Stimulated activated CD4-positive, alpha-beta T cell treated with anti-CD3 and anti-CD28 coated beads, TNF-alpha, amount 100 ng/mL, for 1 hour (primary cell): Measurements from ENCODE around the gene APAF1.

Source experiments
- DNase-seq, 3 donors: peaks; one replicate each; pipeline ENCODE4 v3.0.0-alpha.2; 2020; ENCODE audit warnings: low read depth in 3 of 3, low spot score in 1 of 3

APAF1 gene

DNA sequence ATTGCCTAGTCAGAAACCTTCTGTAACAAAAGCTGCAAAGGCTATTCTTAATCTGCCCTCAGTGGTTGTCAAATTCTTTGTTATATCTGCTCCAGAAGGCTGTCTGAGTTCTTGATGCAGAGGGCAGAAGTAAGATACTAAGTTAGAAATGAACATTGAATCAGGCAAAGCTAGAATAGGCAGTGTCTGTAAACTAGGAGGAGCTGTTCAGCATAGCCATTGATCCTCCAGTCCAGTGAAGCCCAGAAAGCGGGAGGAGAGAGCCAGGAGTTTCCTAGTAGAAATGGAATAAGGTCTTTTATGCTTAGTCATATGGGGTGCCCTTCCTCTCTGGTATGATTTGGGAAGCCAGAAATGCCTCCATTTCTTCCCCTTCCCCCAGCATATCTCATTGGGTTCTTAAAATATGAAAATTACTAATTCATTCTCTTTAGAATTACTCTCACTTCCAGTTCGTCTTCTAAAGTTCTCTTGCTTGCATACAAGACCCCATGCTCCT lies 76.2 kb downstream of the APAF1 start:
- no peak for DNase-seq

DNA sequence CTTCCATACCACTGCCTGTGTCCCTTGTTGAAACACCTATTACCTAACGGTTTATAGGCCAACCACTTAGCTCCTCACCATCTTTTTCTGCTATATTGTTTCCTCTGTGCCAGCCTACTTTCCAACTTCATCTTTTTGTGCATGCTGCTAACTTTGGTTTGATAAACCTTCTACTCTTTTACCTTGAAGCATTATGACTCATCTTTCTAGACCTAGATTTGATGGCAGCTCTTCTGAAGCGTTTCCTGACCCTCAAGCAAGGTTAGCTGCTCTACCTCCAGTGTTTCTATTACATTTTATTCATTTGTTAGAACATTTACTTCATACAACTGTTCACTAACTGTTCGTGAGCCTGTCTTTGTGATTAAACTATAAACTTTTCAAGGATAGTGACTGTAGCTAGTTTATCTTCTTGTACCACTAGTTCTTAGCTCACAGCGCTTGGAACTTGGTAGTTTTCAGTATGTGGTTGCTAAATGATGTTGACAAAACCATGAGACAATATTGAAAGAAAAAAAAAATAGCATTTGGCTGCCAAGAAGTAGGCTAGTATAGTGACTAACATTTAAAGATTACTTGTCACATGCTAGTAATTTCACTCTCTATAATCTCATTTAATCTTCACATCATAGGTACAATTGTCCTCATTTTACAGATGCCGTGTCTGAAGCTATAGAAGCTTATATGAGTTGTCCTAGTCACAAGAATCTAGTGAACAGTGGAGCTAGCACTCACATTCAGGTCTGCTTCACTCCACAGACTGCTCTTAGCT lies 79.5 kb downstream of the APAF1 start:
- DNase-seq, result no peak

DNA sequence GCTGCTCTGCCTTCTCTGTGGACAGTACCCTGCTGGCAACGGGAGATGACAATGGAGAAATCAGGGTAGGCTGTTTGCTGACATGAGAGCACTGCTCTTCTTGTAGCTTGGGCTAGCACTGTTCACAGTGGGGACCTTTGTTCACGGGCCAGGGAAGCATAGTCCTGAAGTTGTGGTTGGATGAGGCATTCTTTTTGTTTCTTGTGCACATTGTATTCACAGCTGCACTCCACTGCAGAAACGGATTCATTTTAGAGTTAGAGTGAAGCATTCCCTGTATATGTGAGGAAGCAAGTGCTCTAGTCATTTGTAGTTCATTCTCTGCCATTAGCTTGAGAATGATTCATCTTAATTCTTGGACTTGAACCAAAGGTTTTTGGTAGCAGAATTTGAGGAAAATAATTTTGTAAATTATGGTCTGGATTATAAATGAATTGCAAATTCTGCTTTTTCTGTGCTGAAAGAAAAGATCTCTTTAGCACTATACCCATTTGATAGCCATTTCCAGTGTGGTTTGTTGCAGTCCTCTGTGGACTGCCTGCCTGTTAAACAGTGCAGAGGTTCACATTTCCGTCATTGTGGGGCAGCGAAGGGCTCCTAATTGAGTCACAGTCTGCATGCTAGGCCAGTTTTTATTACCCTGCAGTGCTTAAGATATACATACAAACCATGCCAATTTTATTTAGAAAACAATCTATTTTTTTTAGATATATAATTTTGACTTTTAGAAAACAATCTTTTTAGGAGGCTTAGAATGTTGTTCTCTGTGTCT lies 80.6 kb downstream of the APAF1 start:
- no peak for DNase-seq

DNA sequence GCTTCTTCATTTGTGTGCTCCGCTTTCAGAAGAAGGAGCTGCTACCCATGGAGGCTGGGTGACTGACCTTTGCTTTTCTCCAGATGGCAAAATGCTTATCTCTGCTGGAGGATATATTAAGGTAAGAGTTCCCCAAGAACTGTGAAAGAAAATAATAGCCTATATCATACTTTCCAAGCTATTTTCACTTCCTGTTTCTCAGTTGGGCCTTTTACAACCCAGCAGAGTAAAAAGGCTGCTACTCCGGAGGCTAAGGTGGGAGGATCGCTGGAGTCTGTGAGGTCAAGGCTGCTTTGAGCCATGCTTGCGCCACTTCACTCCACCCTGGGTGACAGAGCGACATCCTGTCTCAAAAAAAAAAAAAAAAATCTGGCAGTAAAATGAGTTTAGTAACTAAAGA lies 82.1 kb downstream of the APAF1 start:
- DNase-seq, result no peak

DNA sequence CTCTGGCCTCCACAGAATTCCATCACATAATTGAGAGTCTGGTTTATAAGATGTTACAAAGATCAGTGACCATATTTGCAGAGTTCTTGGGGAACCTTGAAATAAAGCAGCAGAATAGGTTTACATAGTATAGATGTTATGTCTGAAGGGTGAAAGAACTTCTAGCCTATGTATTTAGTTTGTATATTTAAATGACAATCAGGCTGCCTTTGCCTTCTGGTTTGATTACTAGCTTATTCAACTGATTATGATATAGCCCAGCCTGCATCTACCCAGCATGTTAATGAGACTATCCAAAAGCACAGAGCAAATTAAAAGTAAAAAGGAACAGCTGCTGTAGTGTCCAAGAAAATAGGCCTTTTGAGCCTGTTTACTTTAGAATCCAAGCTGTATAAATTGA lies 85.3 kb downstream of the APAF1 start:
- DNase-seq, result no peak

DNA sequence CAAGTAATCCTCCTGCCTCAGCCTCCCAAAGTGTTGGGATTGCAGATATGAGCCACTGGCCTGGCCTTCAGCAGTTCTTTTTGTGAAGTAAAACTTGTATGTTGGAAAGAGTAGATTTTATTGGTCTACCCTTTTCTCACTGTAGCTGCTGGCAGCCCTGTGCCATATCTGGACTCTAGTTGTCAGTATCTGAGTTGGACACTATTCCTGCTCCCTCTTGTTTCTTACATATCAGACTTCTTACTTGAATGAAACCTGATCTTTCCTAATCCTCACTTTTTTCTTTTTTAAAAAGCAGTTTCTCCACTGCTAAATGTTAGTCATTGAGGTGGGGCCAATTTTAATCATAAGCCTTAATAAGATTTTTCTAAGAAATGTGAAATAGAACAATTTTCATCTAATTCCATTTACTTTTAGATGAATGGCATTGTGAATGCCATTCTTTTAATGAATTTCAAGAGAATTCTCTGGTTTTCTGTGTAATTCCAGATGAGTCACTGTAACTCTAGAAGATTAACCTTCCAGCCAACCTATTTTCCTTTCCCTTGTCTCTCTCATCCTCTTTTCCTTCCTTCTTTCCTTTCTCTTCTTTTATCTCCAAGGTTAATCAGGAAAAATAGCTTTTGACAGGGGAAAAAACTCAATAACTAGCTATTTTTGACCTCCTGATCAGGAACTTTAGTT lies 88.7 kb downstream of the APAF1 start:
- no peak for DNase-seq

DNA sequence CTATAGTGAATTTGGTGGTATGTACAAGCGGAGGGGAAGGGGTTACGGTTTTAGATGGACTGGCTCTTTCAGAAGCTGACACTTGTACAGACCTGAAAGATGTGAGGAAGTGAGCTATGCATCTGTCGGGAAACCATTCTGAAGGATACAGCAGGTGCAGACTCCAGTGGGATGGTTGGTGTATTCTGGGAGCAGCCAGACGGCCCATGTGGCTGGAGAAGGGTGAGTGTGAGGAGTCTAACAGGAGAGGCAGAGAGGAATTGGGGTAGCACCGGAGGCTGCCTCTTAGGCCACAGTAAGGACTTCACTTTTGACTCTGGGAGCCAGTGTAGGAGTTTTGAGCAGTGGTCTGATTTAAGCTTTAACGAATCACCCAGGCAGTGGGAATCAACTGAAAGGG lies 90.7 kb downstream of the APAF1 start:
- no peak for DNase-seq

DNA sequence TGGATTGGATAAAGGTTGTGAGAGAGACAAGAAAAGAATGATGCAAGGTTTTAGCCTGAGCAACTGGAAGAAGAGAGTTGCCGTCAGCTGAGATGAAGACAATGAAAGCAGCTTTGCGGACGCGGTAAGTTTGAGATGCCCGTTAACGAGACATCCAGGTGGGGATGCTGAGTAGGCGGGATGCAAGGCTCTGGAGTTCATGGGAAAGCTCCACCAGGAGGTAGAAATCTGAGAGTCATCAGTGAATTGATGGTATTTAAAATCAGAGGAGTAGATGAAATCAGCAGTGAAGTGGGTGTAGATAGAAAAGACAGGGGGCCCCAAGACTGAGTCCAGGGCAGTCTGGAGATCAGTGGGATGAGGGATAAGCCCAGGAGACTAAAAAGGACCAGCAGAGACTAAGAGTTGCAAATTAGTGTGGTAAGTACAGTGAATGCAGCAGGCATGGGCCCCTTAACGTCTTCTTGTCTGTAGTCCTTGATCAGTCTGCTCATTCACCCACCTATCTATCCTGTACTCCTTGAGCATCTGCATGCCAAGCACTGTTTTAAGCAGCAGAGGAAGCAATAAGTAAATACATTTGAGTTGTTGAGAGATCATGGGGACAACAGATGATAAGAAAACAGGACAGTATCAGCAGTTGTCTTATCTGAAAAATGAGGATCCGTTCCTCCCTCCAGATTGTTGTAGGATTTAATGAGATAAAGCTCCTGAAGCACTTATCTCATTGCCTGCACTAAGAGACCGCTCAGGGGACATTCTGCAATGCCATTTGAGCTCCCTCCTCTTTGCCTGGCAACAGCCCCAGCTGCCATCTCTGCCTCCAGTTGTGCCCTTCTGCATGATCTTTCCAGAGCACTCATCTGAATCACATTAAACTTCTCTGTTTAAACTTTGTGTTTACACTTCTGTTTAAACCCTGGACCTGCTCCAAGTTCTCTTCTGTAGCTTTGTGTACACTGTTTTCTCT lies 91.5 kb downstream of the APAF1 start:
- no peak for DNase-seq

DNA sequence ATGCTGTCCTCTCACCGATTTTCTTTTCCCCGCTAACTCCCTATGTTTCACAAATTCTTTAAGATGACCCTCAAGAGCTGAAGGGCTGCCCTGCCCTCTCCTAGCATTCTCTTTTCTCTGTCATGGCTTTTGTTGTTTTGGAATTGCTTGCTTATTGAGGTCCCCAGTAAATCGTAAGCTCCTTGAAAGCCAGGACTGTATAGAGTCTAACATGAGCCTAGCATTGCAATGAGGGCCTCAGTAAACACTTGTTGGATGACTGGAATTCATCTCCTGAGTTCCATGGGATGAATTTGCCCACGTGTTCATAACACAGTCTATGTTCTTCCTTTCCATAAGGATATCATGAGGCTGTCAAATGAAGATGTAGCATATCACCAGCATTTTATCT lies 92.2 kb downstream of the APAF1 start:
- DNase-seq, result no peak

DNA sequence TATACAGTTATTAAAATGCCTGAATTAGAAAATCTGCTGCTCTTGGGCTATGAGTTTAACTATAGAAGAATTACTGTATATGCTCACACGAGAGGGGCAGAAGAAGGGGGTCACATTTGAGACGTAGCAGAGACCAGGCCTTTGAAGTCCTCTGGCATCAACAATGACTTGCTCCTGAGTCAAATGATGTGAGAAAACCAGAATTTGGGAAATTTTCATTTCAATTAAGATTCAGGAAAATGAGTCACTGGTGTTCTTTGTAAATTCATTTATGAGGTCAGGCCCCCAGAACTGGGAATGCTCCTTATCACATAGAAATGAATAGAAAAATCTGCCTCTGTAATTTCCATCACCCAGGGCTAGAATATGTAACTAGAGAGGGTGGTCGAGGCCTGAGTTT lies 92.9 kb downstream of the APAF1 start:
- DNase-seq, result no peak

DNA sequence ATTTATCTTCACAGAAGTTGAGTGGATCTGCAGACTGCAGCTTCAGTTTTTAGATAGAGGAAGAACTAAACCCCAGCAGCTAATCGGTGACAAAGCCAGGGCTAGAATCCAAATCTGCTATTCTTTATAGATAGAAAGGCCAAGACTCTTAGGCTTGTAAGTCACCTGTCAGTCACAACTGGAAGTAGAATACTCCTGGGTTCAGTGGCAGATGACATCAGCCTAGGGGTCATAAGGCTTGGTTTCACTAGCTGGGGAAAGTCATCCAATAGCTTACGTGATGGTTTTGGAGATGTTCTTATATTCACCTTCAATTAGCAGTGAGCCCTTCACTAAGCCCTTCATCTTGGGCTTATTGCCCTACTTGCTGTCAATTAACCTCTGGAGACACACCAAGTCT lies 93.4 kb downstream of the APAF1 start:
- DNase-seq, result no peak

DNA sequence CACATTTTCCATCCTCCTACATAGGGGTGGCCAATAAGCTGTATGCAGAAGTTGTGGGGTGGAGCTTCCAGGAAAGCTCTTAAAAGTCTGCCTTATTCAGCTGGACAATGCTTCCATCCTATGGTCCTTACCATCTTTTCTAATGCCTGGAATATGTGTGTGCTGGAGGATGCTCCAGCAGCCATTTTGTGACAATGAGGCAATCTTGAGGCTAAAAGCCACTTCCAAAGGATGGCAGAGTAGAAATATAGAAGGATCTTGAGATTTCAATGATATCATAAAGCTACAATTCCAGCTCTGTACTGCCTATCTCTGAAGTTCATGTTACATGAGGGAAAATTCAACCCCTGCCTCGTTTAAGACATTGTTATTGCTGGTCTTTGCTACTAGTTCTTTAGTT lies 95.7 kb downstream of the APAF1 start:
- no peak for DNase-seq

DNA sequence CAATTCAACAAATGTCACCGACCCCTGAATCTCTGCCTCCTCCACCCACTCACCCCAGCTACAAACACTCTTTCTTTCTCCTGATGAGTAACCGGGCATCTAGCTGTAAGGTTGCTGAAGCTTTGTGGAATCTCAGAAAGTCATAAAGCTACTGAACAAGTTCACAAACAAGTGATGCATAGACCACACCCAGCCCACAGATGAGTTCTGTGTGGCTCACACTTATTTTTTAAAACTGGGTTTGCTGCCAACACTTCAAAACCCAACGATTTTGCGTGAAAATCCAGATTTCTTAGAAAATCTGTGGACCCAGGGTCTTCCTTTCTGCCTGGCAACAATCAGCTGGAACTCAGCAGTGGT lies 96.1 kb downstream of the APAF1 start:
- no peak for DNase-seq

DNA sequence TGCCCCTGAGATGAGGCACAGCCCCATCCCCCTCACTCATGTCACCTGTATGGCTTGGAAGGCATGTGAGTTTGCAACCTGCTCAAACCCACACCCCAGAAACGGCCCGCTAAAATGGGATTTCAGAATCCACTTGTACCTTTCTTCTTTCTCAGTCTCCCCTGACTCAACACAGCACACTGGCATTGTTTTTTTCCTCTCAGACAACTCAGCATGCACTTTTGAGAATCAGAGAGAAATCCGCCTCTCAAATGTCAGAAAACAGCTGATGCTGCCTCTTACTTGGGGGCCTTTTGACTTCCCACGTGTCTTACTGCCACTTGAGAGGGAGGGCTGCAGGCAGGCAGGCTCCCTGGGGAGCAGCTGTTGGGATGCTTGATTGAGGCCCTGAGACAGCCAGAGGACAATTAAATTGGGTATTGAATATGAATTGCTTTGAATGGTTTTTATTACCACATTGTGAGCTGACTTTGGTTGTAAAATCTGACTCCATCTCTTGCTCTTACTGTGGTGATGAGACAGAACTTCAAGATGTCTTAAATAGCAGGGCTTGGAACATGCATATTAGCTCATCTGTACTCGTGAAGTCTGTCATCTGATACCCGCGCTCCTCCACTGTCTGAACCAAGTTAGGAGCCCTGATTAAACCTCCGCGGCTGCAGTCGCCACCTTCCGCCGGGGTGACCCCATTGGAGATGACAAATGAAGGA lies 96.6 kb downstream of the APAF1 start:
- no peak for DNase-seq

DNA sequence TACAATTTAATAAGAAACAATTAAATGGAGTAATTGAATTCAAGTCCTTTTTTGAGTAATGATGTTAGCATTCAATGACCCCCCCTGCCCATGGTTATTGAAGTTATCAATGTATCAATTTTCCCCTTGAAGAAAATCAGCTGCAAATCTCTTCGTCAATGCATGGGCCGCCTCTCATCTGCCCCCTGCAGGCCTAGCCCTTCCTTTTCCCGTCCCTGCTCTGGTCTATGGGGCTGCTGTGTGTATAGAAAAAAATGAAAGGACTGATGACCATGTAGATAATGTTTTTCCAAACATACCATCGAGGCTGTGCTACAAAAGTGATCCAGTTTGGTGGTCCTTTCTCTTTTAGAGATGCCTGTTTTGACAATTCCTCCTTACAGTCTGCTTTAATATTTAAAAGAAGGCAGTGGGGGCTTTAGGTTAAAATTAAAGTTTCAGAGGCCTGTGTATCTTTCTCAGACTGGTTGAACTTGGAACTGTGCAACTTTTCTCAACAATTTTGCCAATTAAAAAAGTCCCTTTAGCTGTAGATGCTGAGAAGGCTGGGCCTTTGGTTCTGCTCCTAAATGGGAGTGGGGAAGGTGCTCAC lies 98.4 kb downstream of the APAF1 start:
- no peak for DNase-seq

DNA sequence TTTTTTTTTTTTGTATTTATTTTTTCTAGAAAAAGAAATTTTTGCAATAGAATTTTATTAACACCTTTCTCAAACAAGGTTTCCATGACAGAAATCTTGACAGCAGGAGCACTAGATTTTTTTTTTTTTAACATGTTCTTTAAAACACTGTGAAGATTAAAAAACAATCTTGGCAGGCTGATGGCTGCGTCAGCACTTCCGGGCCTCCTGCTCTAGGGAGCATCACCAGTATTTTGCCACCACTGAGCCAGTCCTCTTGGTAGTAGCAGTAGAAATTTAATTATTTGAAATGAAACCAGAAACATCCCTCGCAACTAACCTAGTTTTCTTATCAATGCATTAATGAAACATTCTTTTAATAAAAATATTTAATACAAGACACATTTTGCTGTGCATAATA lies 99.6 kb downstream of the APAF1 start:
- no peak for DNase-seq

DNA sequence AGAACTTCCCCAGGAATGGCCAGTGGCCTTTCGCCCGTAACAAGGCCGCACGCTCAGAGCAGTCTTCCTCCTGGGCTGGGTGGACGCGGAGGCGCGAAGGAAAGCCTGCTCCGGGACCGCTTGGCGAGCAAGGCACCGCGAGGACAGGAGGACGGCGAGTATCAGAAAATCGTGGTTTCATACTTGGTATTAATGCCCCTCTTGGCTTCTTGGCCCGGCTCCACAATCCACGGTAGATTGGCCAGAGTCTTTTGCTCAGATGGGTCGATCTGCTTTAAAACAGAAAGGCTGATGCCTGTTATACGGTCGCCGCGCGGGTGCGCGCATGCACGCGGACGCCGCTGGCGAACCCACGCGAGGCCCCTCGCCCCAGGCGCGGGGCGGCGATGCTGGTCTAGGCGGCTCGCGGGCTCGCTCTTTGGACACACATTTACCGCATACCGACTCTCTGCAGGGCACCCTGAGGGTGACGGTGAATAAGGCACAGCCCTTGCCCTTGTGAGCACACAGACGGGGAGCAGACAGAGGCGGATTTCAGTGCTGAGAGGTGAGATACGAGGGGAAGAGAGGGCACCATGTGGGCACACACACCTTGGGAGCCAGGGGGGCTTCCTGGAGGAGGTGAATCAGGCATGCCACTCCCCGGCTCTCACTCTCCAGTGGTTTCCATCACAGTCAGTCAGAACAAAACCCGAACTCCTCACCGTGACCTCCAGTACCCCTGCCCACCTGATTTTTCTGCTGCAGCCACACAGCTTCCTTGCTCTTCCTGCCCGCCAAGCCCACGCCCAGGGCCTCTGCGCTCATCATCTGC lies 100.7 kb downstream of the APAF1 start:
- DNase-seq, result no peak

DNA sequence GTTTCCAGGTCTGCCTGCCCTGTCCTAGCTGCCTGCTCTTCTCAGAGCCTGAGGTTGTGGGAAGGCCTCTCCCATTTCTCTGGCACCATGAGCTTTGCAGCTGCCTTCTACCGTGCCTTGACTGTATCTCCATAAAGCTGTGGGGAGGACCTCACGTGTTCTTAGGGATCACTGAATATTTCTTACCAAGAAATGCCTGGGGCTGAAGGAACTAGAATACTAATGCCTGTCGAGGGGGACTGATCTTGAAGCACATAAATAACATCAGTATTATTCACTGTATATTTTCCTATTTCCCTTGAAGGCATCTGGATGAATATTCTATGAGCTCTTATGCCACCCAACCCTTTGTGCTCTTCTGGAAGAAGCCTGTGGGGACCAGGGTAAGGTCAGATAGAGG lies 103.4 kb downstream of the APAF1 start:
- DNase-seq, result no peak

DNA sequence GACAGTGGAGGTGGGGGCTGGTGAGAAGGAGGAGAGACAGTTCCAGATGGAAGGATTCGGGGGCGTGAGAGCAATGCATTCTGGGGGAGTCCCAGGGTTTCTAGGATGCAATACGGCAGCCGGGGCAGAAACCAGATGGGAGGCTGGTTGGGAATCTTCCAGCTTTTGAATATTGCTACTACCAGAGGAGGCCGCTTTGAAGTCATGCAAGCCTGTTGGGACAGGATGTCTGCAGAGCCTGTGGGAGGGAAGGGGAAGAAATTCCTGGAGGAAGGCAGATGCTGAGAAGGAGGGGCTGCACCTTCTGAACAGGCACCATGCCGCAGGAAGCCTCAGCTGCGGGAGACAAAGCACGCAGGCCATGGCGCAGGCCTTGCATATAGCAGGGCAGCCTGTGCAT lies 105.4 kb downstream of the APAF1 start:
- no peak for DNase-seq
